HepG2 (cell line): ENCODE measurements around the gene PRSS53. TPM values are rescaled to one million over a fixed set of nuclear protein-coding genes. Genes with fewer than 3 reads are reported as not detected.
A peak's percentile ranks its signal among the peaks of the same experiment; 100 is the strongest.

Experiments
- ATF1 ChIP-seq: IDR thresholded peaks from 2 replicates; pipeline ENCODE4 v1.6.1; 2016; ENCODE audit warnings: mild to moderate bottlenecking, control low read depth
- CCDC6 ChIP-seq: sonication (generic); formaldehyde crosslinking; IDR thresholded peaks from 2 replicates; pipeline ENCODE4 v1.8.1; 2022; ENCODE audit warnings: mild to moderate bottlenecking, missing genetic modification reagents, moderate library complexity
- LBX2 ChIP-seq: sonication (generic); formaldehyde crosslinking; IDR thresholded peaks from 2 replicates; pipeline ENCODE4 v1.5.0; 2020; ENCODE audit warnings: missing genetic modification reagents, mild to moderate bottlenecking, borderline replicate concordance
- MZF1 ChIP-seq: sonication (generic); formaldehyde crosslinking; IDR thresholded peaks from 2 replicates; pipeline ENCODE4 v1.8.1; 2023; ENCODE audit warnings: mild to moderate bottlenecking, missing genetic modification reagents, borderline replicate concordance
- NFE2 ChIP-seq: sonication (generic); formaldehyde crosslinking; IDR thresholded peaks from 2 replicates; pipeline ENCODE4 v1.4.0; 2020; ENCODE audit warnings: missing genetic modification reagents
- SP4 ChIP-seq: sonication (generic); formaldehyde crosslinking; IDR thresholded peaks from 2 replicates; pipeline ENCODE4 v1.8.1; 2023; ENCODE audit warnings: mild to moderate bottlenecking, missing genetic modification reagents
- YY1 ChIP-seq: IDR thresholded peaks from 2 replicates; pipeline ENCODE4 v1.6.1; 2011; ENCODE audit warnings: low read length, low read depth, moderate library complexity, mild to moderate bottlenecking; ENCODE audit not compliant: insufficient read depth, insufficient replicate concordance
- ZFP62 ChIP-seq: sonication (generic); formaldehyde crosslinking; IDR thresholded peaks from 2 replicates; pipeline ENCODE4 v1.4.0; 2020; ENCODE audit warnings: missing genetic modification reagents
- ZMYM3 ChIP-seq: sonication (generic); formaldehyde crosslinking; IDR thresholded peaks from 2 replicates; pipeline ENCODE4 v1.5.1; 2020; ENCODE audit warnings: mild to moderate bottlenecking, missing genetic modification reagents
- ZNF232 ChIP-seq: sonication (generic); formaldehyde crosslinking; IDR thresholded peaks from 2 replicates; pipeline ENCODE4 v1.4.0; 2020; ENCODE audit warnings: missing genetic modification reagents, borderline replicate concordance
- ZNF512 ChIP-seq: sonication (generic); formaldehyde crosslinking; IDR thresholded peaks from 2 replicates; pipeline ENCODE4 v1.4.0; 2020; ENCODE audit warnings: mild to moderate bottlenecking, missing genetic modification reagents
- ZNF607 ChIP-seq: sonication (generic); formaldehyde crosslinking; IDR thresholded peaks from 2 replicates; pipeline ENCODE4 v1.5.1; 2020; ENCODE audit warnings: missing genetic modification reagents, mild to moderate bottlenecking, borderline replicate concordance
- ZNF614 ChIP-seq: IDR thresholded peaks from 2 replicates; pipeline ENCODE4 v1.6.1; 2018; ENCODE audit warnings: missing biosample characterization, missing genetic modification reagents, inconsistent platforms, borderline replicate concordance
- ZNF644 ChIP-seq: IDR thresholded peaks from 2 replicates; pipeline ENCODE4 v1.6.1; 2016; ENCODE audit warnings: low read depth
- ZNF766 ChIP-seq: sonication (generic); formaldehyde crosslinking; IDR thresholded peaks from 2 replicates; pipeline ENCODE4 v1.5.0; 2020; ENCODE audit warnings: missing genetic modification reagents, borderline replicate concordance
- ZNF891 ChIP-seq: sonication (generic); formaldehyde crosslinking; IDR thresholded peaks from 2 replicates; pipeline ENCODE4 v1.5.0; 2020; ENCODE audit warnings: mild to moderate bottlenecking, missing genetic modification reagents
- ZZZ3 ChIP-seq: sonication (generic); formaldehyde crosslinking; IDR thresholded peaks from 2 replicates; pipeline ENCODE4 v1.4.0; 2020; ENCODE audit warnings: missing genetic modification reagents, mild to moderate bottlenecking, borderline replicate concordance
- polyA plus RNA-seq, 8 experiments: library from polyadenylated mRNA; depleted of rRNA in 3 of 8; stranded (reverse) in 7 of 8; unstranded in 1 of 8; fragments of >200 nt; fragmentation: Illumina TruSeq in 4 of 8; extraction: Trizol in 4 of 8; gene quantifications; 2 replicates each; pipeline versions ENCODE4 v1.2.1 to v1.2.3, GENCODE V29; 2011 to 2016; ENCODE audit warnings: low read depth in 4 of 8, missing spikeins in 1 of 8, mixed read lengths in 1 of 8; ENCODE audit not compliant: insufficient read depth in 1 of 8
- total RNA-seq, 5 experiments: library from RNA; depleted of rRNA; stranded (reverse); fragments of >200 nt; fragmentation: Illumina TruSeq; extraction: Trizol; gene quantifications; 2 replicates each; pipeline ENCODE4 v1.2.3, GENCODE V29; 2016; ENCODE audit warnings: low read depth in 1 of 5
- TF ChIP-seq, protein P1 (sequence below): sonication (generic); formaldehyde crosslinking; IDR thresholded peaks from 2 replicates; pipeline ENCODE4 v1.8.1; 2022; ENCODE audit warnings: mild to moderate bottlenecking, missing genetic modification reagents
- TF ChIP-seq, protein P2 (sequence below), 2 experiments: sonication (generic) in 1 of 2; formaldehyde crosslinking in 1 of 2; IDR thresholded peaks; 2 replicates each; pipeline versions ENCODE4 v1.4.0 to v1.6.1; 2018 to 2020; ENCODE audit warnings: missing genetic modification reagents in 2 of 2, borderline replicate concordance in 1 of 2, low read depth in 1 of 2, mild to moderate bottlenecking in 1 of 2, missing biosample characterization in 1 of 2
- TF ChIP-seq, protein P3 (sequence below): sonication (generic); formaldehyde crosslinking; IDR thresholded peaks from 2 replicates; pipeline ENCODE4 v1.4.0; 2020; ENCODE audit warnings: missing genetic modification reagents
- TF ChIP-seq, protein P4 (sequence below): sonication (generic); formaldehyde crosslinking; IDR thresholded peaks from 2 replicates; pipeline ENCODE4 v1.8.0; 2022; ENCODE audit warnings: mild to moderate bottlenecking, missing genetic modification reagents, moderate library complexity

Gene PRSS53
- total and polyA plus RNA-seq, 2 of the 13 experiments (the other 11 are each of a cell fraction or from before 2014, with no cell fraction given): 2.2 to 7.4 TPM

- peak; percentile 84 for TF ChIP-seq SP4 (CRISPR knock-in tag)
- TF ChIP-seq ZNF232 (CRISPR knock-in tag): peak; percentile 44; the same call in 1 of the 2 replicates
- TF ChIP-seq, protein P1, sequence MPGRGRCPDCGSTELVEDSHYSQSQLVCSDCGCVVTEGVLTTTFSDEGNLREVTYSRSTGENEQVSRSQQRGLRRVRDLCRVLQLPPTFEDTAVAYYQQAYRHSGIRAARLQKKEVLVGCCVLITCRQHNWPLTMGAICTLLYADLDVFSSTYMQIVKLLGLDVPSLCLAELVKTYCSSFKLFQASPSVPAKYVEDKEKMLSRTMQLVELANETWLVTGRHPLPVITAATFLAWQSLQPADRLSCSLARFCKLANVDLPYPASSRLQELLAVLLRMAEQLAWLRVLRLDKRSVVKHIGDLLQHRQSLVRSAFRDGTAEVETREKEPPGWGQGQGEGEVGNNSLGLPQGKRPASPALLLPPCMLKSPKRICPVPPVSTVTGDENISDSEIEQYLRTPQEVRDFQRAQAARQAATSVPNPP (CRISPR knock-in tag): no peak
- TF ChIP-seq ZZZ3: peak; percentile 72; the same call in 1 of the 2 replicates
- no peak for TF ChIP-seq NFE2 (CRISPR knock-in tag)
- TF ChIP-seq, protein P2, sequence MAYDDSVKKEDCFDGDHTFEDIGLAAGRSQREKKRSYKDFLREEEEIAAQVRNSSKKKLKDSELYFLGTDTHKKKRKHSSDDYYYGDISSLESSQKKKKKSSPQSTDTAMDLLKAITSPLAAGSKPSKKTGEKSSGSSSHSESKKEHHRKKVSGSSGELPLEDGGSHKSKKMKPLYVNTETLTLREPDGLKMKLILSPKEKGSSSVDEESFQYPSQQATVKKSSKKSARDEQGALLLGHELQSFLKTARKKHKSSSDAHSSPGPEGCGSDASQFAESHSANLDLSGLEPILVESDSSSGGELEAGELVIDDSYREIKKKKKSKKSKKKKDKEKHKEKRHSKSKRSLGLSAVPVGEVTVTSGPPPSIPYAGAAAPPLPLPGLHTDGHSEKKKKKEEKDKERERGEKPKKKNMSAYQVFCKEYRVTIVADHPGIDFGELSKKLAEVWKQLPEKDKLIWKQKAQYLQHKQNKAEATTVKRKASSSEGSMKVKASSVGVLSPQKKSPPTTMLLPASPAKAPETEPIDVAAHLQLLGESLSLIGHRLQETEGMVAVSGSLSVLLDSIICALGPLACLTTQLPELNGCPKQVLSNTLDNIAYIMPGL (CRISPR knock-in tag; IDR thresholded peaks at IDR 0.05; ENCODE audit: borderline replicate concordance in 1 of 2, low read depth in 1 of 2): peak; percentile 50 to 85
- peak; percentile 69; the same call in 1 of the 2 replicates for TF ChIP-seq ZNF614
- TF ChIP-seq ZNF766 (CRISPR knock-in tag): peak; percentile 31
- TF ChIP-seq, protein P3, sequence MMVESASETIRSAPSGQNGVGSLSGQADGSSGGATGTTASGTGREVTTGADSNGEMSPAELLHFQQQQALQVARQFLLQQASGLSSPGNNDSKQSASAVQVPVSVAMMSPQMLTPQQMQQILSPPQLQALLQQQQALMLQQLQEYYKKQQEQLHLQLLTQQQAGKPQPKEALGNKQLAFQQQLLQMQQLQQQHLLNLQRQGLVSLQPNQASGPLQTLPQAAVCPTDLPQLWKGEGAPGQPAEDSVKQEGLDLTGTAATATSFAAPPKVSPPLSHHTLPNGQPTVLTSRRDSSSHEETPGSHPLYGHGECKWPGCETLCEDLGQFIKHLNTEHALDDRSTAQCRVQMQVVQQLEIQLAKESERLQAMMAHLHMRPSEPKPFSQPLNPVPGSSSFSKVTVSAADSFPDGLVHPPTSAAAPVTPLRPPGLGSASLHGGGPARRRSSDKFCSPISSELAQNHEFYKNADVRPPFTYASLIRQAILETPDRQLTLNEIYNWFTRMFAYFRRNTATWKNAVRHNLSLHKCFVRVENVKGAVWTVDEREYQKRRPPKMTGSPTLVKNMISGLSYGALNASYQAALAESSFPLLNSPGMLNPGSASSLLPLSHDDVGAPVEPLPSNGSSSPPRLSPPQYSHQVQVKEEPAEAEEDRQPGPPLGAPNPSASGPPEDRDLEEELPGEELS (CRISPR knock-in tag): peak; percentile 54
- no peak for TF ChIP-seq ZNF644 (CRISPR knock-in tag)
- peak; percentile 86 for TF ChIP-seq ZNF891 (CRISPR knock-in tag)
- no peak for TF ChIP-seq CCDC6 (CRISPR knock-in tag)
- no peak for TF ChIP-seq LBX2
- no peak for TF ChIP-seq MZF1 (CRISPR knock-in tag)
- TF ChIP-seq ATF1 (CRISPR knock-in tag): peak; percentile 60; the same call in 1 of the 2 replicates
- TF ChIP-seq ZNF607 (CRISPR knock-in tag): peak; percentile 69; the same call in 1 of the 2 replicates
- no peak; the same call in 1 of the 2 replicates for TF ChIP-seq ZMYM3 (CRISPR knock-in tag)
- TF ChIP-seq ZNF512 (CRISPR knock-in tag): no peak
- no peak for TF ChIP-seq ZFP62
- TF ChIP-seq YY1: peak; percentile 79
- TF ChIP-seq, protein P4, sequence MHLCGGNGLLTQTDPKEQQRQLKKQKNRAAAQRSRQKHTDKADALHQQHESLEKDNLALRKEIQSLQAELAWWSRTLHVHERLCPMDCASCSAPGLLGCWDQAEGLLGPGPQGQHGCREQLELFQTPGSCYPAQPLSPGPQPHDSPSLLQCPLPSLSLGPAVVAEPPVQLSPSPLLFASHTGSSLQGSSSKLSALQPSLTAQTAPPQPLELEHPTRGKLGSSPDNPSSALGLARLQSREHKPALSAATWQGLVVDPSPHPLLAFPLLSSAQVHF (CRISPR knock-in tag): 0 out of 2 replicates have a peak, but pooled peaks have one; percentile 36
Measured at GRCh38 chr16:31108035-31108793, 19.5 kb upstream of the PRSS53 start, which contains the start of gene BCKDK (continued).
